Activated CD8-positive, alpha-beta T cell treated with anti-CD3 and anti-CD28 coated beads, Interleukin-2, amount 10 ng/mL, durations not matched to agents 7 days and 5 days (primary cell): ENCODE results near the gene SIK3. TPM values are rescaled to one million over a fixed set of nuclear protein-coding genes. Genes with fewer than 3 reads are reported as not detected.
"Not testable (repeated sequence)": the region's sequence is repeated elsewhere in the genome, so short reads cannot be mapped to it uniquely, and the experiment has no call there.

ENCODE experiments used
- ATAC-seq: fragments of 150-1000 bp; cut with Tn5 transposase; one replicate; pipeline ENCODE4 v1.10.0; 2021; ENCODE audit warnings: moderate library complexity
- CTCF ChIA-PET: fragments of 350-600 bp; sonication (Branson Sonifier 250); formaldehyde crosslinking; loops from one replicate; lab custom pipeline; 2021; ENCODE audit warnings: antibody characterized with exemption; lab: Charles Lee
- POLR2A ChIA-PET: fragments of 350-600 bp; sonication (Branson Sonifier 250); formaldehyde crosslinking; loops from one replicate; lab custom pipeline; 2021; ENCODE audit warnings: antibody characterized with exemption; lab: Charles Lee
- DNase-seq: peaks from one replicate; pipeline ENCODE4 v3.0.0-alpha.2; 2020
- H3K27ac Mint-ChIP-seq: one replicate; pipeline ENCODE4 v1.8.0; 2021; ENCODE audit warnings: mild to moderate bottlenecking, mixed read lengths
- H3K27me3 Mint-ChIP-seq: one replicate; pipeline ENCODE4 v1.8.0; 2021; ENCODE audit warnings: low read depth, mixed read lengths
- H3K36me3 Mint-ChIP-seq: one replicate; pipeline ENCODE4 v1.8.0; 2021; ENCODE audit warnings: low read depth, mixed read lengths
- H3K4me1 Mint-ChIP-seq: one replicate; pipeline ENCODE4 v1.8.0; 2021; ENCODE audit warnings: low read depth, mixed read lengths
- H3K4me3 Mint-ChIP-seq: one replicate; pipeline ENCODE4 v1.8.0; 2021; ENCODE audit warnings: mild to moderate bottlenecking, mixed read lengths
- H3K9me3 Mint-ChIP-seq: one replicate; pipeline ENCODE4 v1.8.0; 2022; ENCODE audit warnings: mixed read lengths; ENCODE audit not compliant: insufficient read depth
- total RNA-seq, 2 experiments: library from RNA; stranded (reverse); gene quantifications; one replicate each; pipeline ENCODE4 v1.2.3, GENCODE V29; 2021

SIK3 gene
- total RNA-seq, 2 experiments from 2014 or later = 25.9 to 31.4 TPM

DNA sequence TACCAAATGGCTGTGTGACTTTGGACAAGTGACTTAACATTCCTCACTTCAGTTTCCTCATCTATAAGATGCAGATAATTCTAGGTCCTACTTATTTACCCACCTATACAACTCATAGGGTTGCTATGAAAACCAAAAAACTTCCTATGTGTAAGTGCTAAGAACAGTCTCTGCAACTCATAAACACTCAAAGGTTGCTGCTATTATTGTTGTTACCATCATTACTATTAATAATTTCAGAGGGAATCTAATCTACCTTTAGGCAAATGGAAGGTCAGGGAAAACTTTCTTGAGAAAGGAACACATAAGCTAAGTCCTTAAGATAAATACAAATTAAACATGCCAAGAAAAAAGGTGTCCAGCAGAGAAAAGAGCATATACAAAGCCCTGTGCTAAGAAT is 40.5 kb downstream of the SIK3 start:
- Mint-ChIP-seq H3K36me3 (peaks cover 3% of the 10 kb centered on the region), H3K4me1 (peaks cover 12% of the 10 kb centered on the region), H3K27ac (no peak overlapping the region), H3K4me3 (no peak overlapping the region), H3K9me3 (no peaks in the 10 kb centered on the region), H3K27me3 (no peaks in the 10 kb centered on the region)
- POLR2A ChIA-PET = no interaction called here
- ATAC-seq = no peak
- CTCF ChIA-PET = no interaction called here
- no peak for DNase-seq

DNA sequence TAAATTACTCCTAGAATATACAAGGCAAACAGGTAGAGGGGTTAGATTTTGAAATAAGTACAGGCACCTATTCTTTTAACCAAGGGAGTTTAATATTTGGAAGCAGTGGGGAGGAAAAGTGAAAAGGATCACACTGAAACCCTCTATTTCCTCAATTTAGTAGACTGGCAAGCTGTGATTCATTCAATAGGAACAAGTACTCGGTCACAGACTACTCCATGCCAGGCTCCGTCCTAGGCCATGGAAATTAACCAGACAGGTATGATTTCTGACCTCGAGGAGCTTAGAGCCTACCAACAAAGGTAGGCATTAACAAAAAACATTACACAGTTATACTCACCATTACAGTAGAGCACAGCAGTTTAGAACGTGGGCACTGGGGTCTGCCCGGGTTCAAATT is 40.9 kb downstream of the SIK3 start:
- Mint-ChIP-seq H3K9me3 (no peaks in the 10 kb centered on the region), H3K36me3 (peaks cover 3% of the 10 kb centered on the region), H3K27ac (no peak overlapping the region), H3K4me1 (peaks cover 8% of the 10 kb centered on the region), H3K27me3 (no peaks in the 10 kb centered on the region), H3K4me3 (no peak overlapping the region)
- no peak for DNase-seq
- ChIA-PET POLR2A (no interaction called here), CTCF (no interaction called here)
- no peak for ATAC-seq

DNA sequence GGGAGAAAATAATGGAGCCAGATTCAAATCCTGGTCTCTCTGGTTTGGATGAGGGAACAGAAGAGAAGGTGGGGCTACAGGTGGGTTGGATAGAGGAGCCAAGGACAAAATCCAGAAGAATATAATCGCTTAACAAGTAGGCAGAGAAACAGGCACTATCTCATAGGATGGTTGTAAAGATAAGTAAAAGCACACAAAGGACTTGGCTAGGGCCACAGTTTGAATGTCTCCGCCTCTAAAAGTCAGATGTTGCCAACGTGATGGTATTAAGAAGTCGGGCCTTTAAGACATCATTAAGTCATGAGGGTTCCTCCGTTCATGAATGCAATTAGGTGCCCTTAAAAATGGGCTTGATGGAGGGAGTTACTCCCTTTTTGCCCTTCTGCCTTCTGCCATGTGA is 42.8 kb downstream of the SIK3 start:
- Mint-ChIP-seq H3K27me3 (no peaks in the 10 kb centered on the region), H3K36me3 (peaks cover 3% of the 10 kb centered on the region), H3K27ac (no peak overlapping the region), H3K4me3 (no peak overlapping the region), H3K9me3 (no peaks in the 10 kb centered on the region), H3K4me1 (peaks cover 7% of the 10 kb centered on the region)
- no peak for ATAC-seq
- ChIA-PET CTCF (no interaction called here), POLR2A (no interaction called here)
- no peak for DNase-seq

GRCh38 chr11:117054382-117054781 is 43.8 kb downstream of the SIK3 start:
- Mint-ChIP-seq H3K27ac (no peak overlapping the region), H3K4me3 (no peak overlapping the region), H3K4me1 (peaks cover 7% of the 10 kb centered on the region), H3K27me3 (no peaks in the 10 kb centered on the region), H3K9me3 (no peaks in the 10 kb centered on the region), H3K36me3 (peaks cover 3% of the 10 kb centered on the region)
- ATAC-seq (no peak), DNase-seq (no peak)
- POLR2A ChIA-PET = no interaction called here
- CTCF ChIA-PET = no interaction called here

- Mint-ChIP-seq H3K36me3 (peaks cover 3% of the 10 kb centered on the region), H3K9me3 (no peaks in the 10 kb centered on the region), H3K4me1 (no peaks in the 10 kb centered on the region), H3K27me3 (no peaks in the 10 kb centered on the region), H3K27ac (no peak overlapping the region), H3K4me3 (no peak overlapping the region)
- ChIA-PET CTCF (interaction anchor here (0.6 kb wide), 1 partner anchor 9 kb away, joined by 4 read pairs; no protein-coding TSS in a partner anchor), POLR2A (interaction anchor here (0.6 kb wide), 1 partner anchor 66 kb away, joined by 3 read pairs; no protein-coding TSS in a partner anchor)
- DNase-seq = no peak
- no peak for ATAC-seq
These were observed 45.8 kb downstream of the SIK3 start for GRCh38 chr11:117052196-117053149.

DNA sequence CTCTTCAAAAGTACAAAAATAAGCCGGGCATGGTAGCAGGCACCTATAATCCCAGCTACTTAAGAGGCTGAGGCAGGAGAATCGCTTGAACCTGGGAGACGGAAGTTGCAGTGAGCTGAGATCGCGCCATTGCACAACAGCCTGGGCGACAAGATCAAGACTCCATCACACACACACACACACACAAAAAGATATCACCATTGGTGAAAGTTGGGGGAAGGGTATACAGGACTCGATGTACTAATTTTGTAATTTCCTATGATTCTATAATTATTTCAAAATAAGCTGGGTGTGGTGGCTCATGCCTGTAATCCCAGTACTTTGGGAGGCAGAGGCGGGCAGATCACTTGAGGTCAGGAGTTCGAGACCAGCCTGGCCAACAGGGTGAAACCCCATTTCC is 48.1 kb downstream of the SIK3 start:
- not testable (repeated sequence) for H3K4me1 Mint-ChIP-seq, H3K9me3 Mint-ChIP-seq, H3K27me3 Mint-ChIP-seq, H3K27ac Mint-ChIP-seq, H3K4me3 Mint-ChIP-seq, ATAC-seq, DNase-seq, H3K36me3 Mint-ChIP-seq
- ChIA-PET CTCF (interaction anchor here (1.5 to 1.6 kb wide), 3 partner anchors 10 to 25 kb away, joined by 3 to 4 read pairs (median 3); no protein-coding TSS in a partner anchor), POLR2A (interaction anchor here (0.6 kb wide), 1 partner anchor 151 kb away, joined by 3 read pairs; no protein-coding TSS in a partner anchor)

- H3K36me3 Mint-ChIP-seq, H3K27me3 Mint-ChIP-seq, CTCF ChIA-PET, H3K9me3 Mint-ChIP-seq, POLR2A ChIA-PET, DNase-seq, H3K27ac Mint-ChIP-seq, H3K4me1 Mint-ChIP-seq, ATAC-seq, H3K4me3 Mint-ChIP-seq: not testable (repeated sequence)
These were observed 51.6 kb downstream of the SIK3 start for GRCh38 chr11:117046627-117047026.

- Mint-ChIP-seq H3K4me3 (no peak overlapping the region), H3K27me3 (no peaks in the 10 kb centered on the region), H3K27ac (no peak overlapping the region), H3K9me3 (no peaks in the 10 kb centered on the region), H3K36me3 (no peaks in the 10 kb centered on the region), H3K4me1 (peaks cover 10% of the 10 kb centered on the region)
- ChIA-PET POLR2A (no interaction called here), CTCF (no interaction called here)
- no peak for ATAC-seq
- DNase-seq = no peak
These were observed 52.3 kb downstream of the SIK3 start for GRCh38 chr11:117045956-117046355.

DNA sequence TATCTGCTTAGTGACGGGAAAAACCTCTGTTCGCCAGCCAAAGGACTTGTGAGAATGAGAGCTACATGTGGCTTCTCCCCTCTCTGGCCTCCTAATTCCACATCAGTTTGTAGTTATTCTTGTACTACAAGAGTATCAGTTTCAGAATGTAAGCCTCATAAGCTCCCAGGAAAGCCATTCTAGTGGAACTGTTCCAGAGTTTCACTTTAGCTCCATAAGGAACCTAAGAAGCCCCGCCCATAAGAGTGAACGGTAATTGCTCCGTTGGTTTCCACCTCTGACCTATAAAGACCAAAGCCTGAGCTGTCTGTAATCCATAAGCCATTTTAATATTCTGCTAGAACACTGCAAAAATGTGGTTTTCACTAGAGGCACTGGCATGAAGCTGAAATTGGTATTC is 53.0 kb downstream of the SIK3 start:
- peaks cover 10% of the 10 kb centered on the region for H3K4me1 Mint-ChIP-seq
- H3K9me3 Mint-ChIP-seq = no peaks in the 10 kb centered on the region
- ChIA-PET CTCF (no interaction called here), POLR2A (no interaction called here)
- H3K36me3 Mint-ChIP-seq = no peaks in the 10 kb centered on the region
- H3K27ac Mint-ChIP-seq = no peak overlapping the region
- H3K4me3 Mint-ChIP-seq = no peak overlapping the region
- no peak for DNase-seq
- H3K27me3 Mint-ChIP-seq = no peaks in the 10 kb centered on the region
- no peak for ATAC-seq

GRCh38 chr11:117044287-117045035 is 53.8 kb downstream of the SIK3 start:
- H3K4me3 Mint-ChIP-seq = no peak overlapping the region
- CTCF ChIA-PET = no interaction called here
- H3K4me1 Mint-ChIP-seq = peaks cover 10% of the 10 kb centered on the region
- no peaks in the 10 kb centered on the region for H3K9me3 Mint-ChIP-seq
- no peaks in the 10 kb centered on the region for H3K36me3 Mint-ChIP-seq
- H3K27ac Mint-ChIP-seq = no peak overlapping the region
- POLR2A ChIA-PET = no interaction called here
- DNase-seq (no peak), ATAC-seq (no peak)
- H3K27me3 Mint-ChIP-seq = no peaks in the 10 kb centered on the region

- H3K4me1 Mint-ChIP-seq = peaks cover 15% of the 10 kb centered on the region
- DNase-seq (no peak), ATAC-seq (no peak)
- ChIA-PET POLR2A (interaction anchor here (0.8 kb wide), 1 partner anchor 54 kb away, joined by 4 read pairs; no protein-coding TSS in a partner anchor), CTCF (interaction anchor here (0.9 to 1.0 kb wide), 2 partner anchors 23 to 257 kb away, joined by 3 read pairs; no protein-coding TSS in a partner anchor)
- no peaks in the 10 kb centered on the region for H3K27me3 Mint-ChIP-seq
- no peak overlapping the region for H3K27ac Mint-ChIP-seq
- H3K4me3 Mint-ChIP-seq = no peak overlapping the region
- H3K9me3 Mint-ChIP-seq = no peaks in the 10 kb centered on the region
- no peaks in the 10 kb centered on the region for H3K36me3 Mint-ChIP-seq
These were observed 55.5 kb downstream of the SIK3 start for GRCh38 chr11:117042689-117043088.
